Heart left ventricle (tissue), 13 donors: ENCODE data around the gene KCNJ16.

Experiments
- CTCF ChIP-seq, 12 donors: fragments of 200-600 bp; sonication (generic) in 4 of 12; IDR thresholded peaks; one replicate each; pipeline versions ENCODE4 v1.5.0 to v1.8.0; 2018 to 2022; ENCODE audit warnings: antibody characterized with exemption in 12 of 12, mild to moderate bottlenecking in 5 of 12
- POLR2A ChIP-seq, 2 donors: fragments of 450-650 bp; IDR thresholded peaks; one replicate each; pipeline ENCODE4 v1.6.1; 2017; ENCODE audit warnings: antibody characterized with exemption in 2 of 2, mild to moderate bottlenecking in 2 of 2, moderate library complexity in 2 of 2
- donor health status: ischemic (EF 13 %, LVEDD 7.1; RV severe dilation, severe dysfunction).
- donor health status: DM: no; HTN: yes; CAD: no.
- donor health status: DM: no; HTN: no; CAD: no.
- donor health status: ischemic (EF 25% LVEDD 6.9; RV normal size, moderate dysfunction).
- donor health status: ischemic (EF 25% LVEDD 5.7; RV mildly dilated, moderate dysfunction).
- donor health status: ischemic (EF 35%, LVEDD 5.7; RV mildly dilated, moderate dysfunction).
- donor health status: nonischemic (EF 11% LVEDD 7.7; RV severe dilation, severe dysfunction).
- donor health status: DM: yes; HTN: yes; CAD: no.
- donor health status: PGD.
- donor health status: ischemic (EF 29% LVEDD 5.4; RV normal size, mild dysfunction).
- donor health status: nonischemic (EF 23%, LVEDD 6.1; RV moderate dilation, normal function).

GRCh38 chr17:70033165-70033564 is 41.9 kb upstream of the KCNJ16 start:
- TF ChIP-seq CTCF (IDR thresholded peaks at IDR 0.05) (no peak), POLR2A (IDR thresholded peaks at IDR 0.05) (no peak)
